Type B pancreatic cell (in vitro differentiated cells): ENCODE results near the gene MYLIP. TPM values are rescaled to one million over a fixed set of nuclear protein-coding genes. Genes with fewer than 3 reads are reported as not detected.
A peak's percentile ranks its signal among the peaks of the same experiment; 100 is the strongest.

ENCODE experiments used
- DNase-seq: peaks from one replicate; pipeline ENCODE4 v3.0.0; 2021; ENCODE audit warnings: mixed read lengths; ENCODE audit not compliant: unreplicated experiment; ENCODE audit errors: extremely low spot score
- H3K27ac Mint-ChIP-seq: 2 replicates; pipeline ENCODE4 v1.8.0; 2021; ENCODE audit warnings: mild to moderate bottlenecking, mixed read lengths
- H3K27me3 Mint-ChIP-seq: 2 replicates; pipeline ENCODE4 v1.8.0; 2021; ENCODE audit warnings: mixed read lengths
- H3K36me3 Mint-ChIP-seq: 2 replicates; pipeline ENCODE4 v1.8.0; 2021; ENCODE audit warnings: mixed read lengths
- H3K4me1 Mint-ChIP-seq: one replicate; pipeline ENCODE4 v1.8.0; 2021; ENCODE audit warnings: mixed read lengths; ENCODE audit not compliant: unreplicated experiment
- H3K4me3 Mint-ChIP-seq: 2 replicates; pipeline ENCODE4 v1.8.0; 2021; ENCODE audit warnings: mild to moderate bottlenecking, mixed read lengths
- H3K9me3 Mint-ChIP-seq: 2 replicates; pipeline ENCODE4 v1.8.0; 2021; ENCODE audit warnings: mixed read lengths
- total RNA-seq: library from RNA; stranded (reverse); gene quantifications from 2 replicates; pipeline ENCODE4 v1.2.1, GENCODE V29; 2021; ENCODE audit warnings: low replicate concordance
- TF ChIP-seq, protein P1 (sequence below): fragments of 200-600 bp; sonication (generic); conservative IDR thresholded peaks from 2 replicates; pipeline ENCODE4 v1.5.0; 2021; ENCODE audit warnings: antibody characterized with exemption, mild to moderate bottlenecking

Gene MYLIP
- total RNA-seq, 1 donor from 2014 or later, result 54.9 TPM

DNA sequence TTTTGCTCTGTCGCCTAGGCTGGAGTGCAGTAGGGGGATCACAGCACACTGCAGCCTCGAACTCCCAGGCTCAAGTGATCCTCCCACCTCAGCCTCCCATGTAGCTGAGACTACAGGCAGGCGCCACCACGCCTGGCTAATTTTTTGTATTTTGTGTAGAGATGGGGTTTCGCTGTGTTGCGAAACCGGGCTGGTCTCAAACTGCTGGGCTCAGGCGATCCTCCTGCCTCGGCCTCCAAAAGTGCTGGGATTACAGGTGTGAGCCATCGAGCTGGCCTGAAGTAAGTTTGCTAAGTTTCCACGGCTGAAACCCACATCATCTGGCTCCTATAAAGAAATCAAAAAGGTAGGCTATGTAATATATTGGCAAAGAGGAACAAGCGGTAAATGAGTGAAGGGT lies 1.4 kb upstream of the MYLIP start:
- H3K4me3 Mint-ChIP-seq, result peak overlapping the region; percentile 71

DNA sequence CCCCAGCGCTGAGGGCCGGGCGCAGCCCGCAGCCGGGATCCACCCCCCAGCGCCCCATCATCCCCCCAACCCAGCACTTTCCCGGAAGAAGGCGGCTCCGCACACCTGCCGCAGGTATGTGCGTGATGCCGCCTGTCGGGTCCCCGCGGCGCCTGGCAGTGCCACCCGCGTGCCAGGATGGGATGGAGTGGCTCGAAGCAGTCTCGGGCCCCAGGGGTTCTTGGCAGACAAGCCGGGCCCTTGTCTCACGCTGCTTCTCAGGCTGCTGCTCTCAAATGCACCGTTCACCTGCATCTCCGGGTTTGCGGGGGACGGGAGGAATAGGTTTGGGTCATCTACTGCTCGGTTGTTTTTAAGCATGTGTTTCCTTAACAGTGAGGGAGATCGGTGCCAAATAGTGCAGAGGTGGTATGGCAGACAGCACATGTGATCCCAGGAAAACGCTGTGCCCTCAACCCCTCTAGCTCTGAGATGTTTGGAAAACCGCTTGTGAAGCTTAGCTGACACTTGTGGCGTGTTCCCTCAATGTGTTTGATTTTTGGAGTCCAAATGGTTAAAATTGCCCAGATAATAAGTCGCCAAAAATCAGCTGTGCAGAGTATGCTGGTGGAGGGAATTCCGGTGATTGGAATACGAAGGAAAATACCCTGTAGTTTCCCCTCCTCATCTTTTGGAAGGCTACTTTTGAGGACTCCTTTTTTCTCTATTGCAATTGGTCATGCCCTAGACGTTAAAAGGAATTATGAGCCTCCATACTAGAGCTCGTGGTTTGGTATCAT lies 926 bp downstream of the MYLIP start:
- Mint-ChIP-seq H3K4me3 (peak overlapping the region; percentile 98), H3K9me3 (no peaks in the 10 kb centered on the region), H3K36me3 (peaks cover 17% of the 10 kb centered on the region), H3K4me1 (peaks cover 23% of the 10 kb centered on the region), H3K27ac (peak overlapping the region; percentile 93), H3K27me3 (peaks cover 7% of the 10 kb centered on the region)
- TF ChIP-seq, protein P1, sequence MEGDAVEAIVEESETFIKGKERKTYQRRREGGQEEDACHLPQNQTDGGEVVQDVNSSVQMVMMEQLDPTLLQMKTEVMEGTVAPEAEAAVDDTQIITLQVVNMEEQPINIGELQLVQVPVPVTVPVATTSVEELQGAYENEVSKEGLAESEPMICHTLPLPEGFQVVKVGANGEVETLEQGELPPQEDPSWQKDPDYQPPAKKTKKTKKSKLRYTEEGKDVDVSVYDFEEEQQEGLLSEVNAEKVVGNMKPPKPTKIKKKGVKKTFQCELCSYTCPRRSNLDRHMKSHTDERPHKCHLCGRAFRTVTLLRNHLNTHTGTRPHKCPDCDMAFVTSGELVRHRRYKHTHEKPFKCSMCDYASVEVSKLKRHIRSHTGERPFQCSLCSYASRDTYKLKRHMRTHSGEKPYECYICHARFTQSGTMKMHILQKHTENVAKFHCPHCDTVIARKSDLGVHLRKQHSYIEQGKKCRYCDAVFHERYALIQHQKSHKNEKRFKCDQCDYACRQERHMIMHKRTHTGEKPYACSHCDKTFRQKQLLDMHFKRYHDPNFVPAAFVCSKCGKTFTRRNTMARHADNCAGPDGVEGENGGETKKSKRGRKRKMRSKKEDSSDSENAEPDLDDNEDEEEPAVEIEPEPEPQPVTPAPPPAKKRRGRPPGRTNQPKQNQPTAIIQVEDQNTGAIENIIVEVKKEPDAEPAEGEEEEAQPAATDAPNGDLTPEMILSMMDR, result peak; percentile 1
- DNase-seq, result no peak

More for the DNA sequence above, 1.4 kb upstream of the MYLIP start:
- H3K27ac Mint-ChIP-seq, result peak overlapping the region; percentile 30
- peaks cover 11% of the 10 kb centered on the region for H3K27me3 Mint-ChIP-seq
- no peaks in the 10 kb centered on the region for H3K9me3 Mint-ChIP-seq
- peaks cover 4% of the 10 kb centered on the region for H3K4me1 Mint-ChIP-seq
- DNase-seq, result no peak
- peaks cover 12% of the 10 kb centered on the region for H3K36me3 Mint-ChIP-seq
- TF ChIP-seq, protein P1, result no peak

DNA sequence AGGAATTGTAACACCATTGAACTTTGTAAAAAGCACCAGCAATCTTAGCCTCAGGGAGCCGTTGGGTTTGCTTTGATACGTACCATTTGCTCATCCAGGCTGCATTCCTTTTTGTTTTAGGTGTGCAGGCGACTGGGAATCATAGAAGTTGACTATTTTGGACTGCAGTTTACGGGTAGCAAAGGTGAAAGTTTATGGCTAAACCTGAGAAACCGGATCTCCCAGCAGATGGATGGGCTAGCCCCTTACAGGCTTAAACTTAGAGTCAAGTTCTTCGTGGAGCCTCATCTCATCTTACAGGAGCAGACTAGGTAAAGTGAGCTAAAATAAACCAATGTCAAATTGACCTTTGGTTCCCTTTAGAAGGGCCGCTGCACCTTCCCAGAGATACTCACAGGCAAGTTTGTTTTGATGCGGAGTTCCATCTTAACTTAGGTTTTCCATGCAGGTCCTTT lies 1.6 kb downstream of the MYLIP start:
- DNase-seq, result no peak
- TF ChIP-seq, protein P1, result no peak
- Mint-ChIP-seq H3K9me3 (no peaks in the 10 kb centered on the region), H3K27ac (peak overlapping the region; percentile 93), H3K27me3 (peaks cover 7% of the 10 kb centered on the region), H3K36me3 (peaks cover 17% of the 10 kb centered on the region), H3K4me3 (peak overlapping the region; percentile 98), H3K4me1 (peaks cover 30% of the 10 kb centered on the region)

DNA sequence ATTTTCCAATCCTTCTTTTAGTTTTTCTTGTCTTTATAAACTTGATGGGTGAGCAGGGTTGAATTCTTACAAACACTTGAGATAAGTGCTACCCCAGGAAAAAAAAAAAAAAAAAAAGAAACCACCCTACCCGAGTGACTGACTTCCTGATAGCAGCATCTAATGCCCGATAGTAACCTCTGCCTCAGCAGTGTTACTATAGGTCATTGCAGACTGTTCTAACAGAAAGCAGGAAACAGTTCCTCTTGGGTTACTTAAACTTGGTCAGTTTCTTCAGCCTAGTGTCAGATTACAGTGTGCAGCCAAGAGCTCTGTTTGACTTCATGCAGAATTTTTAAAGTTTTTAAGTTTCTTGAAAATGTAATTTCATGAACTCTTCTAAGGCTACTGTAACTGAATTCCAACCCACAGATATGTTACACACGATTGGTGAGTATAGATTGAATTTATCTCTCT lies 2.1 kb downstream of the MYLIP start:
- H3K27me3 Mint-ChIP-seq, result peaks cover 7% of the 10 kb centered on the region
- no peaks in the 10 kb centered on the region for H3K9me3 Mint-ChIP-seq
- no peak for DNase-seq
- H3K36me3 Mint-ChIP-seq, result peaks cover 17% of the 10 kb centered on the region
- TF ChIP-seq, protein P1, result no peak
- peak overlapping the region; percentile 98 for H3K4me3 Mint-ChIP-seq
- peak overlapping the region; percentile 93 for H3K27ac Mint-ChIP-seq
- H3K4me1 Mint-ChIP-seq, result peaks cover 30% of the 10 kb centered on the region

DNA sequence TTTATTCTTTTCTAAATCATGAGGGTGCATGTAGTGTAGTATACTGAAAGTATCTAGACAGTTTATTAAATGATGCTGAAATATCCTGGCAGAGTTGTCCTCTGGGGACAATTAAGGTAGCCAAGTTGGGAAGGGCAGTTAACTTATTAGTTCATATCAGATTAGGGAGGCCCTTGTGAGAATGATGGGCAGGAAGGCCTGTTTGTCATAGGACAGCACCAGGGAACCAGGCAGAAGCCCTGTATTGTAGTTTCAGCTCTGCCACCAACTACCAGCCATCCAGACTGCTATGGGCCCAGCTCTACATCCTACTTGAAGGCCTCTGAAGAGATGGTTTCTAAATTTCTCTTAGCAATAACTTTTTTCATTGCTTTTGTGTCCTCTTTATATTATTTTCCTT lies 4.0 kb downstream of the MYLIP start:
- Mint-ChIP-seq H3K27me3 (no peaks in the 10 kb centered on the region), H3K9me3 (no peaks in the 10 kb centered on the region), H3K4me3 (peak overlapping the region; percentile 98), H3K36me3 (peaks cover 29% of the 10 kb centered on the region), H3K4me1 (peaks cover 45% of the 10 kb centered on the region), H3K27ac (peak overlapping the region; percentile 12)
- TF ChIP-seq, protein P1, result no peak
- no peak for DNase-seq
